Measurements from ENCODE around the gene WDR46. TPM values are rescaled to one million over a fixed set of nuclear protein-coding genes. Genes with fewer than 3 reads are reported as not detected.

The WDR46 gene
- total and polyA plus RNA-seq, 2 donors (not counting 3 experiments of a cell fraction or from before 2014, with no cell fraction given), result 61.4 to 71.2 TPM

DNA sequence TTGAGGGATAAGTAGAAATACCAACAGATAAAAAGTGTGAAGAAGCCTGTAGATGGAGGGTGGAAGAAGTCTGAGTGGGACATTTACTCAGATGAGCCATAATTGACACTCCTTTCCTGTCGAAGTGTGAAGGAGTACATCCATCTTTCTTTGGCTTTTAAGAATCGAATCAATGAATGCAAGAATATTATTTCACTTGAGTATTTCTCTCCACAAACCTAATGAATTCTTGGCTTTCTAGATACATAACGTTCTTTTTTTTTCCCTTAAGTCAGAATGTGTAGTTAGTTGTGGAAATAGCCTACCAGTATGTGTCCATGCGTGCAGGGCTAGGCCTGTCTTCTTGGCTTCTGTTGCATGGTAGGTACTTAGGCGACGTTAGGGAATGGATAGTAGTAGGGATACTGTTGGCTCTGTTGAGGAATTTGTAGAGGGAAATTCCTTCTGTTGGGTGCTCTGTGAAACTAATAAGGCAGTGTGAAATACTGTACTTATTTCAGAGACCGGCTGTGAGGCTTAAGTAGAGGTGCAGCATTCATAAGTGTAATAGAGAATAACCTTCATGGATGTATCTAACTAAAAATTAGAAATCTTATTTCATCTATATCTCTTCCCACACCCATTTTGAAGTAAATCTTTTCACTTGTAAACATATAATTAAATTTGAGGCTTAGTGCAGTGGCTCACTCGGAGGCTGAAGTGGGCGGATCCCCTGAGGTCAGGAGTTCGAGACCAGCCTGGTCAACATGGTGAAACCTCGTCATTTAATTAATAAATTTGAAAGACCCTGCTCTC is 15.7 kb downstream of the WDR46 start:
- H4K20me1 ChIP-seq (replicated peaks; ENCODE audit: control insufficient read depth, extremely low read depth, insufficient read depth, low read length), result peaks cover 5% of the 10 kb centered on the region
- POLR2A ChIA-PET, result no interaction called here
- no peaks in the 10 kb centered on the region for H3K9me1 ChIP-seq (replicated peaks; ENCODE audit: control insufficient read depth, extremely low read depth, insufficient read depth, low read length)
- dilution Hi-C loops (cut with MboI; ENCODE audit: extremely low pct_ligation_motif_present, low sequenced_read_pairs), result no loop called here
- H3K27ac ChIP-seq (ENCODE audit: insufficient read depth, low read depth, low read length), result peak overlapping the region; percentile 85
- TF ChIP-seq MYC (IDR thresholded peaks at IDR 0.05; ENCODE audit: low read depth, low read length) (no peak), POLR2AphosphoS5 (IDR thresholded peaks at IDR 0.05; ENCODE audit: insufficient read depth, low read depth, low read length) (no peak), GATA2 (IDR thresholded peaks at IDR 0.05; ENCODE audit: insufficient read depth, insufficient read length, low read depth, low read length) (no peak), CTCF (IDR thresholded peaks at IDR 0.05; ENCODE audit: extremely low read depth in 1 of 2, insufficient read depth in 1 of 2, low read depth in 1 of 2, low read length in 2 of 2) (no peak), EZH2 (IDR thresholded peaks at IDR 0.05; ENCODE audit: borderline replicate concordance, low read depth, low read length, severe bottlenecking) (no peak), POLR2A (IDR thresholded peaks at IDR 0.05; ENCODE audit: low read depth, low read length) (no peak)
- H3K4me3 ChIP-seq (replicated peaks in 1 of 3; ENCODE audit: insufficient read depth in 1 of 3, low read depth in 1 of 3, low read length in 3 of 3), result peak overlapping the region; percentile 70 to 86 (median 83)
- peaks cover 48% of the 10 kb centered on the region for H3K79me2 ChIP-seq (ENCODE audit: control insufficient read depth, insufficient read depth, low read length)
- peak overlapping the region; percentile 97 for H3K4me2 ChIP-seq (ENCODE audit: insufficient read depth, low read length)
- H3K9me3 ChIP-seq (replicated peaks; ENCODE audit: control insufficient read depth, insufficient read depth, low read length), result no peaks in the 10 kb centered on the region
- H3K9ac ChIP-seq (replicated peaks; ENCODE audit: extremely low read depth, insufficient read depth, low read length), result peak overlapping the region; percentile 91
- intact Hi-C loops (cut with micrococcal nuclease), result loop anchor here (2.0 to 5.0 kb wide), 2 partner anchors 73 to 154 kb away; partner anchors contain the start of genes RXRB and SLC39A7
- DNase-seq (ENCODE audit: low read depth, low spot score) (peak; percentile 13), FAIRE-seq (peak; percentile 15)
- peaks cover 48% of the 10 kb centered on the region for H3K4me1 ChIP-seq (ENCODE audit: control insufficient read depth, extremely low read depth, insufficient read depth, low read length)
- CTCF ChIA-PET, result interaction anchor here (1.6 kb wide), 1 partner anchor 11 kb away, joined by 4 read pairs; no protein-coding TSS in a partner anchor
- no peak overlapping the region for H2AFZ ChIP-seq (ENCODE audit: low read depth, low read length)
- BruUV-seq (replicated peaks), result no TSS peak
- H3K27me3 ChIP-seq (ENCODE audit: control insufficient read depth in 2 of 2, insufficient read depth in 2 of 2, low read length in 2 of 2), result no peaks in the 10 kb centered on the region
- peaks cover 9 to 18% of the 10 kb centered on the region in 2 experiments for H3K36me3 ChIP-seq (ENCODE audit: control insufficient read depth in 2 of 2, extremely low read depth in 1 of 2, insufficient read depth in 2 of 2, low read length in 2 of 2)
